NCI-H82 treated with DMSO at 0.1 percent for 48 hours (cell line): ENCODE measurements around the gene EMC6.
"Not testable (repeated sequence)": the region's sequence is repeated elsewhere in the genome, so short reads cannot be mapped to it uniquely, and the experiment has no call there.

ENCODE experiments used
- DNase-seq: peaks from one replicate; lab custom pipeline; 2025; ENCODE audit not compliant: unreplicated experiment; lab: John Stamatoyannopoulos, UW

EMC6 gene

DNA sequence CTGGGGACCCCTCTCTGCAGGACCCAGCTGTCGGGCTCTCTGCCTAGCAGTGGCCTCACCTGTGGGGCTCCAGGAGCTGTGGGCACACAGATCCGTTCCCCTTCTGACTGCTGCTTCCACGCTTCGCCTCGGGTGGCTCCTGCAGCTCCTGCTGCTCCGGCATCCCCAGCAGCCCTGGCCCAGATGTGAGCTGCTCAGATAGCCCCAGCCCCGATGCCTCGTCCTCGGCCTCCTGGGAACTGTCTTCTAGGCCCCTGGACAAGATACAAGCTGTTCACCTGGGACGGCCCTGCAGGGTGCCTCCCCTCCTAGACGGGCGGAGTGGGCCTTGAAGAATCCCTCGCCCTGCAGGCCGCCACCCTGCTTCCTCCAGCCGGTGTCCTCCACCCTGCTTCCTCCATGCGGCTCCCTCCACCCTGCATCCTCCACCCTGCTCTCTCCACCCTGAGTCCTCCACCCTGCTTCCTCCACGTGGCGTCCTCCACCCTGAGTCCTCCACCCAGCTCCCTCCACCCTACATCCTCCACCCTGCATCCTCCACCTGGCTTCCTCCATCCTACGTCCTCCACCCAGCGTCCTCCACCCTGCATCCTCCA lies 11.0 kb downstream of the EMC6 start:
- no peak for DNase-seq

DNA sequence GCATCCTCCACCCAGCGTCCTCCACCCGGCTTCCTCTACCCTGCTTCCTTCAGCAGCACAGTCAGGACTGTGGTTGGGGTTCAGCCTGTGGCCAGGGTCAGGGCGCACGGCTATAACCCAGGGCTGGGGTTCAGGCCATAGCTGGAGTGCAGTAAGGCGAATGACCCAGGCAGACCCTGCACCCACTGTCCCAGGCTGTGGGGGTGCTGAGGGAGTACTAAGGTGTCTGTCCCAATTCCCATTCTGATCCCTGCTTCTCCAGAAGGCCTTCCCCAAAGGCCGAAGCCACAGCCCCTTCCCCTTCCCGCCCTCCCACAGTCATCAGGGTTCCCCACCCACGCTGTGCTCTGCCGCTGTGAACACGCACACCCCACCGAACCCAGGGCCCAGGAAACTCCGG lies 12.4 kb downstream of the EMC6 start:
- no peak for DNase-seq

DNA sequence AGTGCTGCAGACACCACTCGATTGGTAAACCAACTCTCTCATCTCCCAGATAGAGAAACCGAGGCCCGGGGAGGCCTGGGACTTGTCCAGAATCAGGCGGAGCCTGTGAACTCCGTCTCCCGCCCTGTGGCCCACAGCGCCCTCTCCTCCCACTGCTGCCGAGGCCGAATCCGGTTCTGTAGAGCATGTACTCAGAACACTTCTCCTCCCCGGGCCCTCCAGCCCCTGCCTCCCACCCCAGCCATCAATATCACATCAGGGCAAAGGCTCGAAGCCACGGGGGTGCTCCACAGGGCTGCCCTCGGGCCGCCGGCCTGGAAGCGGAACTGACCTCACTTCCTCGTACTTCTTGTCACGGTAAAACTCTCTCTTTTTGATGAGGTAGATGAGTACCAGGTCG lies 13.0 kb downstream of the EMC6 start:
- no peak for DNase-seq

DNA sequence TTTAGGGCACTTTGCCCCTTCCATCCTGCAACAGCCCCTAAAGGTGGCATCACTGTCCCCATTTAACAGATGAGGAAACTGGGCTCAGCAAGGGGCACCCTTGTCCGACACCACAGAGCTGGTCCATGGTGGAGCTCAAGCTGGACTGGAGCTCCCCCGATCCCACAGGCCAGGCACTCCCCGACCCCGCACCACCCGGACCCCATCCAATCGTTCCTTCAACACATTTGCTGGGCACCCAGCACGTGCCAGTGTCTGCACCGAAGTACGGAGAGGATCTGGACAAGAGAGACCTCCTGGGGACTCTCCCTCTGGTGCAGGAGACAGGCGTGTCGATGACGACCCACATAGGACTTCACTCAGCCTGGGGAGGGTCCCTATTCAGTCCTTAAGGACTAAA lies 13.4 kb downstream of the EMC6 start:
- no peak for DNase-seq

DNA sequence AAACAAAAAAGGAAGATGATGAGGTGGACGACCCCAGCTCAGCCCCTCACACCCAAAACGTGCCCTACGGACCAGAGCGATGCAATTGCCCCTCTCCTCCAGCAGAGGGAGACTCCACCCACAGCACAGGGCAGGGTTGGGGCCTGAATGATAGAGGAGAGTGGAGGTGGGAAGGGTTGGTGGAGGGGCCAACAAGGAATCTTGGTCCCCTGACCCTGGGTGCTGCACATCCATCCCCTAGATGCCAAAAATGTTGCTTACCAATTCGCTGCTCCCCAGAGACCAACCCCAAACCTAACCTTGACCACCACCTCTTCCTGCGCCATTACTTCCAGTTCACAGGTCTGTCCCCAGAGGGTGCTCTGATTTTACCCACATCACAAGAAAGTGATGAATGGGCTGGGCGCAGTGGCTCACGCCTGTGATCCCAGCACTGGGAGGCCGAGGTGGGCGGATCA lies 14.5 kb downstream of the EMC6 start:
- no peak for DNase-seq

DNA sequence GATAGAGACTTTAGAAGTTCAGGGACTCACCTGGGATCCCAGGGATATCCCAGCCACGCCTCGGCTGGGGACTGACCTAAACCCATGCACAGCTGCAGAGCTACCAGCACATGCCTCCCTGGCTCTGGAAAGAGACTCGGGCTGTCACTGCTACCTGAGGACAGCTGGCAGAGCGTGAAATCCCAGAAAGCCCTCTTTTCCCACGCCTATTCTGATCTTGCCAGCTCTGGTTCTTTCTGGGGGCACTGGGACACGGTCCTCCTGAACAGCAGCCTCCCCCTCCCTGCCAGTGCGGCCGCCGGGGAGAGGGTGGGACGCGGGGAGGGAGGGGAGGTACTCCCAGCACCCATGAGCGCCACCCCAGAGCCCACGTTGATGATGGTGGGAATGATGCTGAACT lies 16.6 kb downstream of the EMC6 start:
- DNase-seq, result no peak

DNA sequence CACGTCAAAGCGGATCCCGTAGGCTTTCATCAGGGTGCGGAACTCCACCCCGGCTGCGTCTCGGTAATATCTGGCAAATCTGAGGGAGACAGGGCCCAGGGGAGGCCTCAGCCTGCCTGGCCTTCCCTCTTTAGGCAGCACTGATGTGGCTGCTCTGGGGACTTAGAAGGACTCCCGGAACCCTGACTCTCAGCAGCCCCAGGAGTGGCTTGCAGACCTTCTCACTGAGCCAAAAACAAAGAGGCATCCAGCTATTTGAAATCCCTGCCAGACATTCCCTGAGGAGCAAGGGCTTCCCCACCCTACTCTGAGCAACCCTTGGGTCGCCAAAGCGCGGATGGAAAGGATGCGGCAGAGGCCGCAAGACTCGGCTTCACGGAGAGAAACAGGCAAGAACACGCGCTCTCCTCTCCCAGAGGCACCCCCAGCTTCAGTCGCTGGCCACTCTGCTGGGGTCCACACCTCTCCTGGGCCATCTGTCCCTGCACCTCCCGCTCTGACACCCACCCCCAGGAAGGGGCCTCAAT lies 19.5 kb downstream of the EMC6 start:
- DNase-seq, result no peak

DNA sequence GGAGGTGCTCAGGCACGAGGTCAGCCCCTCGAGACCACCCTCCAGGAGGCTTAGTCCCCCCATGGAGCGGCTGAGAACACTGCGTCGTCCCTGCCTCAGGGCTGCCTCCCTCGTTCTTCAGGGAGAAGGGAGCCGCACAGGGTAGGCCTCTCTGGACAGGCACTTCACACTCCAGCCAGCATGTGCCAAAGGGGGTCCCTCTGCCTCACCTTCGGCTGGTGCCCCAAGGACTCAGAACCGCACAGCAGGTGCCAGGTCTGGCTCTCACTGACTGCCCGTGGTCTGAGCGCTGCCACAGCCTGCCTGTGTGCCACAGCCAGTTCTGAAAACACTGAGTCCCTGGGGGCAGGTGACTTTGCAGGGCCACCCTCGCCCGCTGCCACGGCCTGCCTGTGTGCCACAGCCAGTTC lies 20.2 kb downstream of the EMC6 start:
- no peak for DNase-seq

DNA sequence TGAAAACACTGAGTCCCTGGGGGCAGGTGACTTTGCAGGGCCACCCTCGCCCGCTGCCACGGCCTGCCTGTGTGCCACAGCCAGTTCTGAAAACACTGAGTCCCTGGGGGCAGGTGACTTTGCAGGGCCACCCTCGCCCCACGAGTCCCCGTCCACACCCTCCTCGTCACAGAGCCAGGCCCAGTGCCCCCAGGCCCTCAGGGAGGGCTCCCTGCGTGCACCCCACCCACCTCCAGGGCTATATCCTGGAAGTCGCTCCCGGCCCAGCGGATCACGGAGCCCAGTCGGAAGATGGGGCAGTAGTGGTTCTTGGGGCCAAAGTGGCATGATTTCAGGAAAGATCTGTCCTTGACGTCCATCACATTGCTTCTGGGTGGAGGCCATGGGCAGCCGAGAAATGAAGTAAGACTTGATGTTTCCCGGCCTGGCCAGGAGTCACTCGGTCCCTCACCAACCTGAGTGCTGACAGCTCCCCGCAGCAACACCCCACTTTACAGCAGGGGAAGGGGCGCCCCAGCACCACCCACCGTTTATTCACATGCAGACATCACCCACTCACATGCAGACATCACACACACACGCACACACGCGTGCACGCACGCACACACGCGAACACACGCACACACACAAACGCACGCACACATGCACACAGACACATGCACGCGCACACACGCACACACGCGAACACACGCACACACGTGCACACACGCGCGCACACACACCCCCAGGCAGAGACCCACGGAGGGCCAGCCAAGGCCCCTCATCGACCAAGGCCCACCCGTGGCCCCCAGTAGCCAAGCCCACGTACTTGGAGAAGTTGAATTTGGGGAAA lies 20.9 kb downstream of the EMC6 start:
- DNase-seq, result no peak

DNA sequence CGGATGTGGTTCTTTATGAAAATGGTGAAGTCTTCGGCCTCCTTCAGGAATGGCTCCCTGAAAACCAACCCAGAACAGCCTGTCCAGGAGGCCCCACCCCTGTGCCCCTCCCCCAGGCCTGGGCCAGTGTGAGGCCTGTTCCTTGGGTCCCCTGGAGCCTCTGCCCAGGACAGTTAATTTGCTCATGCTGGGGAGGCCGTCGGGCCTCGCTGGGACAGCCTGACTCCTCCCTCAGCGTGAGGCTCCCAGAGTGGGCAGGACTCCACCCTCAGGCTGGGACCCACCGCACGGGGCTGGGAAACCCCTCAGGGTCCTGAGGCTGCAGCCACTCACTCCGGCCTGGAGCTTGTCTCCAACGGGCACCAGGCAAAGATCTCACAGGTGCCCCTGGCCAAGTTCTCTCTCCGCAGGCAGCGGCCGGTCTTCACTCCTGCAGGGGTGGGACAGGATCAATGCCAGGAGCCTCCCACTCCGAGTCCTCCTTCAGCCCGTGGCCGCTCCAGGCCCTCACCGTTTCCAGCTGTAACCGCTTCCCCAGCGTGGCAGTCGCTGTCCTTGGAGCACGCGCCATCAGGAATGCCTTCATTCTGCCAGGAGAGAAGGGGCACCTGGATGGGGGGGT lies 21.6 kb downstream of the EMC6 start:
- DNase-seq, result no peak

DNA sequence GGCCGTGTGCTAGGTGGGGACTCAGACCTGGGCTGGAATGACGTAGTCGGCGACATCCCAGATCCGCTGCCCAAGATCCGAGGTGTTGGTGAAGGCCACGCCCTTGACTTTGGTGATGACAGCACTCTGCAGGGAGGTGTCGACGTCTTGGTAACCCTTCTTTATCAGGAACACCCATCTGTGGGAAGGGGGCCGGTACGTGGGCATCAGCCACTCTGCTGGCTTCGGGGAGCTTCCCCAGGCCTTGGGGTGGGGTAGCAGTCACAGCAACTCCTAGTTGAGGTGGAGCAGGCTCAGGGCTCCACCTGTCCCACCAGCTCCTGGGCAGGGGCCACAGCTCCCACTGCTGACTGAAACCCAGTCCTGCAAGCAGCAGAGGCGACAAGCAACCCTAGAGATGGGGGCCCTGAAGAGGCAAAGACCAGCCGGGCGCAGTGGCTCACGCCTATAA lies 23.0 kb downstream of the EMC6 start:
- DNase-seq, result no peak

DNA sequence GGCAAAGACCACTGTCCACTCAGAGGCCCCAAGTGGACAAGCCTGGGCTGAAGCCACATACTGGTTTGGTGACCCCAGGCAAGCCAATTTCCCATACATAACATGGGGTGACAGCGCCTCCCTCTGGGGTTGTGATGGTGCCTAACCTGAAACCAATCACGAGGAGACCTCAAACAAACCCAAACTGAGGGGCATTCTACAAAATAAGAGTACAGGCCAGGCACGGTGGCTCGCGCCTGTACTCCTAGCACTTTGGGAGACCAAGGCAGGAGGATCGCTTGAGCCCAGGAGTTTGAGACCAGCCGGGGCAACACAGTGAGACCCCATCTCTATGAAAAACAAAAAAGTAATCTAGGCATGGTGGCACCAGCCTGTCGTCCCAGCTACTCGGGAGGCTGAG lies 23.7 kb downstream of the EMC6 start:
- DNase-seq, result no peak

DNA sequence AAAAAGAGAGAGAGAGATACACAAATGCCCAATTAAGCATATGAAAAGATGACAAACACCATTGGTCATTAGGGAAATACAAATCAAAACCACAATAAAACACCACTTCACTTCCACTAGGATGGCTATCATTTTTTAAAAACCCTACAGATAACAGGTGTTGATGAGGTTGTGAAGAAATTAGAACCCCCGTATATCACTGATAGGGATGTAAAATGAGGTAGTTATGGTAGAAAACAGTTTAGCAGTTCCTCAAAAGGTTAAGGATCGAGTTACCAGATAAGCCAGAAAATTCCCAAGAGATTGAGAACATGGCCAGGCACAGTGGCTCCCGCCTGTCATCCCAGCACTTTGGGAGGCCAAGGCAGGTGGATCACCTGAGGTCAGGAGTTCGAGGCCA lies 24.5 kb downstream of the EMC6 start:
- no peak for DNase-seq

DNA sequence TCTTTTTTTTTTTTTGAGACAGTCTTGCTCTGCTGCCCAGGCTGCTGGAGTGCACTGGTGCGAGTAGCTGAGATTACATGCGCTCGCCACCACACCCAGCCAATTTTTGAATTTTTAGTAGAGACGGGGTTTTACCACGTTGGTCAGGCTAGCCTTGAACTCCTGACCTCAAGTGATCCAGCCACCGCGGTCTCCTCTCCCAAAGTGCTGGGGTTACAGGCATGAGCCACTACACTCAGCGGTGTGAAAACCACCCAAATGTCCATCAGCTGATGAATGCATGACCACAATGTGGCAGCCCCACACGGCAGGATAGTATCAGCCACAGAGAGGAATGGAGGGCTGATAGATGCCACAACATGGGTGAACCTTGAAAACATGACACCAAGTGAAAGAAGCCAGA lies 25.2 kb downstream of the EMC6 start:
- DNase-seq, result no peak

DNA sequence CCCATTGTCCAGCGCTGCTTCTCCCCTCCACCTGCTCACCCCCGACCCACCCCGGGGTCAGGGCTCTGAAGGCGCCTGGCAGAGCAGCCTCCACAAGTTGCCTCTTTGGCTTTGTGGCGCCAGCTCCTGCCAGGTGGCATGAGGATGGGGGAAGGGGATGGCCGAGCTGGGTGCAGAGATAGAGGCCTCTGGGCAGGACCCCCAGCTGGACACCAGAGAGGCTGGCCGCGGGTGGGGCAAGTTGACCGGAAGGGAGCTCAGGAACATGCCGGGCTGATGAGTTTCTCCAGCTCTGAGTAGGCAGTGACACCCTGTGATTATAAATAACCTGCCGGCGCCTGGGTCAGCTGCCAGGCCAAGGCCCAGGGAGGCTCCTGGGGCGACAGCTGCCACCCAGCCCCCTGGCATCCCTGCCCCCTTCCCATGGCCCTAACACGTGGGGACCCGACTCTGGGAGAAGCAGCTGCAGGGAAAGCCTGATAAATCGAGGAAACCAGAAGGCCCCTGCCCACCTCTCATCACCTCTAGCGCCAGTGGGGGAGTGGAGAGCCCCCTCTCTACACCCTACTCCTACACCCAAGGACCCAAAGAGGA lies 26.6 kb downstream of the EMC6 start:
- DNase-seq, result no peak

DNA sequence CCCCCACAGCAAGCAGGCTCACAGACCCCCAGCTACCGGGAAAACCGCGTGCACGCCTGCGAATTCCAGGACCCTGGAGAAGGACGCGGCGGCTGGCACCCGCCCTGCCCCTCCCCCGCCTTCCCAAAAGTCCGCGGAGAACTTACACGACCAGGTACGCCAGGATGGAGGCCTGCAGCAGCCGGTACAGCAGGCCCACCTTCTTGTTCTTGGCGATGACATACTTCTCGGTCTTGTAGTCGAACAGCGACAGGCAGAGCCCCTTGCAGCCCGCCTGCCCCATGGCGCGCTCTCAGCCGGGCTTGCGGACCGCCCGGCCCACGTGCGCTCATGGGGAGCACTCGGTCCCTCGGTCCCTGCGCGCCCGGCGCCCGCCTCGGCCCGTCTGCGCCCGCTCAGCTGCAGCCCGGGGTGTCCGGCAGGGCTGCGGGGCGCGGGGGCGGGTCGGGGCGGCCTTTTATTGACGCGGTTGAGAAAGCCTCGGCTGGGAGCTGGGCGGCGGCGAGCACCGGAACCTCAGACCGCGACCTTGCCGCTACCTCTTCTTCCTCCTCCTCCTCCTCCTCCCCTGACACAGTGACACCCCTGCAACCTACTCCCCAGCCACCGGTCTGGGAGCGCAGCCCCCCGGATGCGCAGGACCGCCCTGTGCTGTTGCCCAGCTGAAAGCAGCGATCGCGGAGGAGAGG lies 27.3 kb downstream of the EMC6 start, which contains the start of gene P2RX5:
Gene P2RX5 (minus strand): TSS at position 433 of the 689 bp plus-strand sequence. CDS start 150 bp downstream, at position 283.
- no peak for DNase-seq

DNA sequence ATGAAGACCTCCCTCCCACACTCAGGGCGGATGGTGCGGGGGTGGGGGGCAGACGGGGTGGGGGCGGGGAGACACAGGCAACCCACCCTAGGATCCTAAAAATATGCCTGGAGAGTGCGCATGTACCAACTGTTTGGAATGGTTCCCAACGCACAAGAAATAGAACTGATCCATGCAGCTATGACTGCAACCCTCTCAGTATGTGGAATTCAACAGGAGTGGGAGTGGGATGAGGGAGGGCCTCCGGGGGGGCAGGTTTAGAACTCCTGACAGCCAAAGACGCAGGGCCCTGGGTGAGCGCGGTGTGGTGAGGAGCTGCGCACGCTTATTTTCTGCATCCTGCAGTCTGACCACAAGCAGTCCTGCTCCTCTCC lies 28.5 kb downstream of the EMC6 start:
- no peak for DNase-seq

DNA sequence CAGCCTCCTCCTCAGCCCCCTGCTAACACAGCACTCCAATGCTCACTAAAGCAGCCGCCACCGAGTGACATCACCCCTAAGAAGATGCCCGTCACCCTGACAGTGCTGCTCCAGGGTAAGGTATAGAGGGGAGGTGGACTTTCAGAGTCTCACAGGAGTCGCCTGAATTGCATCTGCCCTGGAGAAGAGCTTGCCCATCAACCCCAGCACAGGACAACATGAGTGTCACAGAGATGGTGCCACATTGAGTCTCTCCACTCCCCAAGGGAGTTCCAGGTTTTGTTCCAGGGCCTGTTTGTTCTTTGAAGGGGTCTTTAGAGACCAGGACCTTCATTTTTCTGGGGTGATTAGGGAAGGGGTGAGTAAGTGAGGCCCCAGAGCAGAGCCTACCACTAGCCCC lies 29.5 kb downstream of the EMC6 start:
- DNase-seq, result no peak

DNA sequence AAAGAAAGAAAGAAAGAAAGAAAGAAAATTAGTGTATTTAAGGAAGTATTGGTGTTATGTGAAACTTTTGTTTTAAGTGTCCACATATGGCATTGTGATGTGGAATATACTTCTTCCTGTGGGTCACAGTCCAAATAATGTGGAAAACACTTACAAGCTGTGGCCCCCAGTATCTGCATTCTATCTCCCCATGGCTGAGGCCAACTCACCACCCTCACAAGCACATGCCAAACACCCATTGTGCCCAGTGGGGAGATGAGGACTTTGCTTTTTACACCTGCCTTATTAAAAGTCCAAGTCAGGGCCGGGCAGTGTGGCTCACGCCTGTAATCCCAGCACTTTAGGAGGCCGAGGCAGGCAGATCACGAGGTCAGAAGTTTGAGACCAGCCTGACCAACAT lies 31.3 kb downstream of the EMC6 start:
- no peak for DNase-seq

DNA sequence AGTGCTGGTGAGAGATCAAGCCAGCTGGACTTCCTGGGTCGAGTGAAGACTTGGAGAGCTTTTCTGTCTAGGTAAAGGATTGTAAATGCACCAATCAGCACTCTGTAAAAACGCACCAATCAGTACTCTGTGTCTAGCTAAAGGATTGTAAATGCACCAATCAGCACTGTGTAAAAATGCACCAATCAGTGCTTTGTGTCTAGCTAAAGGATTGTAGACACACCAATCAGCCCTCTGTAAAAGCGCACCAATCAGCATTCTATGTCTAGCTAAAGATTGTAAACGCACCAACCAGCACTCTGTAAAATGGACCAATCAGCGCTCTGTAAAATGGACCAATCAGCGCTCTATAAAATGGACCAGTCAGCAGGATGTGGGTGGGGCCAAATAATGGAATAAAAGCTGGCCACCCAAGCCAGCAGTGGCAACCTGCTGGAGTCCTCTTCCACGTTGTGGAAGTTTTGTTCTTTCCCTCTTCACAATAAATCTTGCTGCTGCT lies 33.5 kb downstream of the EMC6 start:
- DNase-seq, result not testable (repeated sequence)
